HG02840 (cell line): Measurements from ENCODE around the gene OCIAD2.
A peak's percentile ranks its signal among the peaks of the same experiment; 100 is the strongest.
"Not testable (repeated sequence)": the region's sequence is repeated elsewhere in the genome, so short reads cannot be mapped to it uniquely, and the experiment has no call there.

Experiments used
- ATAC-seq: cut with Tn5 transposase; IDR thresholded peaks from one replicate; pipeline ENCODE4 v1.9.1; 2021; ENCODE audit warnings: mild to moderate bottlenecking, moderate library complexity, moderate number of reproducible peaks; ENCODE audit not compliant: unreplicated experiment, low FRiP score

OCIAD2 gene, protein sequence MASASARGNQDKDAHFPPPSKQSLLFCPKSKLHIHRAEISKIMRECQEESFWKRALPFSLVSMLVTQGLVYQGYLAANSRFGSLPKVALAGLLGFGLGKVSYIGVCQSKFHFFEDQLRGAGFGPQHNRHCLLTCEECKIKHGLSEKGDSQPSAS

DNA sequence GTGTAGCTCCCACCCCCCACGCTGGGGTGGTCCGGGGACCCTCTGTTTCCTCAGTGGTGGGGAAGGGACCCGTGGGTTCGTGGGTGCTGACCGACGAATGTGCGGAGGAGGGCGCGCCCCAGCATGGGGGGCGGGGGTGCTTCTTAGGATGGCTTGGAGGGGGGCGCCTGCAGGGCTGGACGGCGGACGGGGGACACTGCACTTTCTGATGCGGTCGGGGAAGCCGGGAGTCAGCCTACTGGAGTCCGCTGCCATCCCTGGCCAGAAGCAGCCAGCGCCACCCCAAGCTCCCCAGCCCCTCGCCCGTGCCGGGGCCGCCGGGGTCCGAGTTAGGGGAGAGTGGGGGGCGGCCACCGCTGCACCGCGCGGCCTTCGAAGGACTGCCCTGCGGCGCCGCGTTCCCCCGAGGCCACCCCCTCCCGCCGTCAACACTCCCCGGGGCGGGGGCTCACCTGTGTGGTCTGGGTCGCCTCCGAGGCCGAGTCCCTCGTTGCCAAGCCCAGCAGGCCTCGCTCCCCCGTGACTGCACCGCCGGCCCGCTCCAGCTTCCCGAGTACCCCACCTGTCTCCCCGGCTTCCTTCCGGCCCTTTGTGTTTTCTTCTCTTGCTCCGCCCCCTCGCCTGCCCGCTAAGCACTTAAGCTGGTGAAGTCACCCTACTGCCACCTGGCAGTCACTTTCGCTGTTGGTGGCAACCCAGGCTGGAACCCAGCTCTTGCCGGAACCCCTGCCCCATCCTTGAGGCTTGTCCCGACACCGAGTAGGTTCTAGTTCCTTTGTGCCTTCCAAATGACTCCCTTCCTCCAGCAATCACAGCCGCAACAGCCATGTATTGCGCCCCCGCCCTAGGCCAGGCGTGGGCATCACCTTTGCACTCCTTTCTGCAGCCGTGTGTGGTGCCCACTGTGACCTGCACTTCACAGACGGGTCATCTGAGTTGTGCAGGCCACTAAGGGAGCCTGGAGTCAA is at the start of gene OCIAD2:
Gene OCIAD2 (minus strand): TSS at position 569 of the 968 bp plus-strand sequence. CDS start 2,225 bp downstream, outside the sequence.
- ATAC-seq, result peak; percentile 93

DNA sequence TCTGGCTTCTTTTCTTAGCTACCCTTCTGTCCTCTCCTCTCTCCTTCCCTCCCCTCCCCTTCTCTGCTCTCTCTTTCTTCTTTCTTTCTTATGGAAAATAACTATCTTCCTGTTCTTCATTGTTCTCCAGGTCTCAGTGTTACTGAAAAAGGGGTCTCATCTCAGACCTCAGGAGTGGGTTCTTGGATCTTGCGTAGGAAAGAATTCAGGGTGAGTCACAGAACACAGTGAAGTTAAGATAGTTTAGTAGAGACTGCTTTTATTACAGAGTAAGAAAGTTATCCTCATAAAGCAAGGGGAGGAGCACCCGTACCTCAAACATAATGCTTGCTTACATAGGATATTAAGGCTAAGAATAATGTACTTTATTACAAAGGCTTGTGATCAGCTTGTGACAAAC is 47.7 kb upstream of the OCIAD2 start:
- no peak for ATAC-seq

DNA sequence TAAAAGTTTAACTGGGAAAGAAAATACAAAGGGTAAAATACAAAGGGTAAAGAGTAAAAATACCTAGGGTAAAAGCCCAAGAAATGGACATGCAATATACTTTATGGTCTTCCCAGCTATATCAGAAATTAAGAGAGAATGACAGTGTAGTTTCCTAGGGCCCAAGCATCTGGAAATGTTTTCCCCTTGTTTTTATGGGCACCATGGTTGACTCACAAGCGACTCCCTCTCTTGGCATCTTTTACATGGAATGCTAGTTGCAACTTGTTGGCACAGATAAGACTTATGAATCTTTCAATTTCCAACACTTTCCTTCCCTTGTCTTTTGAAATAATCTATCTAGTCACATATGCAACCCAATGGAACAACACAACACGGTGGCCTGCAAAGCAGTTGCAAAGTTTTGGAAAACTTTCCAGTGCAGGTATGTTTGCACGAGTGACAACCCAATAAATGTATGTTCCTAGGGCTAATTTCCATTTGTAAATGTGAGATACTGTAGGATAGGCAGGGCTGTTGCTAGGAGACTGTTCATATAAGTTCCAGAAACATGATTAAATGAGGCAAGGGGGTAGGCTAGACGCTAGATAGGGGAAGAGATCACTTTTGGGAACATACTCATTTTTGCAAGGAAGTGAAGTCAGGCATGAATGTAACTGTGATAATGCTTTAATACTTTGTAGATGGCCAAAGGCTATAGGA is 43.1 kb upstream of the OCIAD2 start:
- ATAC-seq, result no peak

DNA sequence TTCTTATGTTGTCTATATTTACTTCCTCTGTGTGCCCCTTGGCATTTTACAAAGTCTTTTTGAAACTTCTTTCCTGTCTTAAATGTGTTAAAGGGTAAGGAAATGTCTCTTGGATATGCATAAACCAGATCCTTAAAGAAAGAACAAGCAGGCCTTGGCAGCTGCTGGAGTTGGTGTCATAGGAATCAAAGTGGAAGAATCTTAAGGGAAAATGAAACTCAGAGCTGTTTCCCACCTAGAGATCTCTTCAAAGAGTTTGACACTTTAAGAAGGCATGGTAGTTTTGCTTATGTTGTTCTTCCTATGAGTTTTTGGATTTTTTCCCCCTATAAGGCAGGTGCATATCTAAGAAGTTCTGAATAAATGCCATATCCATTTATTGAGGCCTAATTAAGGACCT is 42.5 kb upstream of the OCIAD2 start:
- no peak for ATAC-seq

DNA sequence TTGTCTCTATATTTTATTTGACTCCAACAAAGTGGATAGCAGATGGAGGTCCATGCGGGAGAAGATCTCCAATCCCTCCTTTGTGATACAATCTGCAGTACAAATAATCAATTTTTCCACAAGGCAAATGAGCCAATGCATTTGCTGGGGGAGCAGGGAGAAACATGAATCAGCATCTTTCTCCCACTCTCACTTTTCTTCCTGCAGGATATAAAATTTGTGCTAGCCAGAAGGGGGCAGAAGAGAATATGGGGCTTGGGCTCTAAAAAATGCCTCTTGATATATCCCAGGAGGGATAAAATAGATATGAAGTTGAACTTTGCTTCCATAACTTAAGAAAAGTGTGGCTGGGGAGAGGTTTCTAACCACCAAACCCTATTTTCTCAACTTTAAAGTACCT is 41.2 kb upstream of the OCIAD2 start:
- ATAC-seq, result no peak

DNA sequence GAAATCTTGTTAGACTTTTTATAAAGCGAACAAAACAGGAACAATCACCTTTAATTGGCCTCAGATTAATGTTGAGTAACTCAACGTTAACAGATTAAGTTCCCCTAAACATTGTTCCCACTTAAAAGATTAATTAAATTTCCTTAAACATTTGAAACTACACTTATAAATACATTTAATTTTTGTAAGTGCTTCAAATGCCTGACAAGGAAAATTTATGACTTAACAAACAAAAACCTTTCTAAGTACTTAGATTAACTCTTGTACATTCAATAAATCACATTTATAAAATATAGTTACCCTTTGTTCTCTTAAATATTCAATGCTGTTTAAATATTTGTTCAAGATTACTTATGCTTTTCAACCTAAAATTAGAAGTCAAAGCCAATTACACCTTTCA is 39.4 kb upstream of the OCIAD2 start:
- ATAC-seq, result no peak

DNA sequence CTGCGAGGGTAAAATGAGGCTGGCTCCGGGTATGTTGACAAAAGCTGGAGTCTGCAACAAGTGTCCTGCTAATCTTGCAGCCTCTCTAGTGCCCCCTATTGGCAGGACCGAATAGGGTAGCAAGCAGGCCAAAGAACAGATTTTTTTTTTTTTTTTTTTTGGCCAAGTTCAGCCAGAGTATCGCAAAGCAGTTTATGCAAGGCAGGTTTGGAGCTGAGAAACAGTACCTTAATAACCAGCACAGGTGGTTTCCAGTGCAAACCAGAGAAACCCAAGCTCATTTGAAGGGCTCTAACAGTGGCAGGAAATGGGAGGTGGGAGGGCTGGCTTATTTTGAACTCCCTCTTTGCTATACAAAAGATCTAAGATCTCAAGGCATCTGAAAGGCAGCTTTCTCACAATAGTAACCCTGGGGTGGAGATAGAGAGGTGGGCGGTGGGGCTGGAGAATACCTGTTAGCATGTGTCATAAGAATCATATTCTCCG is 38.2 kb upstream of the OCIAD2 start:
- no peak for ATAC-seq

DNA sequence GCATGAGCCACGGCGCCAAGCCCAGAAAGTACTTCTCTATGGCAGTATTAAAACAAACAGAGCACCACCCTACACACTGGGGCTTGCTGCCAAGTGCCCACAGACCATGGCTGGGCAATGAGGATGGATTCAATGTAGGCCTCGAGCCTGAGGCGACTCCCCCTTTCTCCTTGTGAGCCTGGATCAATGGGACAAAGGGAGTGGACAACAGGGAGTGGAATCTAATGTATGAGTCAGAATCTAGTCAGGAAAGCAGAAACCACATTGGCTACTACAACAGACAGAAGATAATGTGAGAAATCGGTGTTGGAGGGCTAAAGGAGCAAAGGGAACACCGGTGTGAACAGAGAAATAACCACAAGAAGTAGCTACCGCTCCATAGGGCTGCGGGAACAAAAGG is 37.7 kb upstream of the OCIAD2 start:
- ATAC-seq, result no peak

DNA sequence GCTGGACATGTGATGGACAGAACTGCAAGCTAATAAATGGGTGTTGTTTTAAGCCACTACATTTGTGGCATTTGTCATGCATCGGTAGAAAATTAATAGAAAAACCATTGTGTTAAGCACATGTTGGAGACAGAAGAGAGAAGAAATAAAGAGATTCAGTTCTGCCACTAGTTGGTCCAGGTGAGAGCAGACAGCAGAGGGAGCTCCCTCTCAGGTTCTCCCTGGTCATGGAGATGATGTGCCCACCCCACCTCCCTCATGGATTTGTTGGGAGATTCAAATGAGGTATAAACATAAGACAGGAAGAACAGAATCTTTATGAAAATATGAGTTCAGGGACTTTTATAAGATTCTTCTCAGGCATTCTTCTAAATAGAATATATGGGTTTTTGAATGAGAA is 36.8 kb upstream of the OCIAD2 start:
- ATAC-seq, result no peak

DNA sequence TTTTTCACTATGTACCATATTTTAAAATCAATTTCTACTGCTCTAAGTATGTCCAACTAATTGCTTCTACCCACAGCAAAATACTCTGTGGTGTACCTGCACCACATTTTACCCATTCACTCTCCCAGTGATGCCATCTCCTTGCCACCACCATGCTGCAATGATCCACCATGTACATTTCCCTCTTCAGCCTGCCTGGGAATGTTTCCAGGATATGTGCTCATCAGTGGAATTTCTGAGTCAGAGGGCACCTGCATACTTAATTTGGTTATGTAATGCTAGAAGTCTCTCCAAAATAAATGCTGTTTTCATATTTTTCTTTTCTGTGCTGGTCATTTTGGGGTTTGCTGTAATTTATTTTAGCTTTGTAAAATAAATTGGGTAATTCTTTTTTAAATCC is 33.2 kb upstream of the OCIAD2 start:
- no peak for ATAC-seq

DNA sequence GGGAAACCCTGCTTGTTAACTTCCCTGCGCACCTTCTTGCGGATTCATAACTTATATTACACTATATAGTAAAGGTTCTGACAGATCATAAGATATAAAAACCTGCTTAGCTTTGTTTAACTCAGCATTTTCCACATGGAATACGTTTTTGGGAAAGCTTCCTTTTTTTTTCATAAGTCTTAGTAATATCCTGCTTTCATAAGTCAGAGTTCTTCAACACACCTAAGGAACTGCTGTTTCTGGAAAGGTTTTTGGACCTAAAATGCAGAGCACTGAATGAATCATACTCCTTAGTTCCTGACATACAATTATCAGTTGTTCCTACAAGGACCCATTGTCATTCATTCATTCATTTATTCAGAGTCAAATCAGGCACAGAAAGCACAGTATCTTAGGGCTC is 32.3 kb upstream of the OCIAD2 start:
- no peak for ATAC-seq

DNA sequence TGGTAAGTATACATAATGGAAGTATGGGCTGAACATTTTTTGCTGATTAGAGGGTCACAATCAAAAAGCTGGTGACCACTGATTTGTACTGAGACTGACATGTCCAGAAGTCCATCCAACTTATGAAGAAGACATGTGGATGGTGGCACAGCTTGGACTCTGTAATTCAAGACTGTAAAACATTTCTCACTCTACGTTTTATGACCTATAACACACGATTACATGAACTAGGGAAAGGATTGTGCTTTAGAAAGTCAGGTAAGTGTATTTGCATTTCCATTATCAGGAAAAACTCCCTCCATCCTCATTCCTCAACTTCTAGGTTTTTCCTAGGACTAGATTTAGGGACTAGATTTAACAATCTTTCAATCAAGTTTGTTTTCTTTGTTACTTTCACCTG is 30.5 kb upstream of the OCIAD2 start:
- no peak for ATAC-seq

DNA sequence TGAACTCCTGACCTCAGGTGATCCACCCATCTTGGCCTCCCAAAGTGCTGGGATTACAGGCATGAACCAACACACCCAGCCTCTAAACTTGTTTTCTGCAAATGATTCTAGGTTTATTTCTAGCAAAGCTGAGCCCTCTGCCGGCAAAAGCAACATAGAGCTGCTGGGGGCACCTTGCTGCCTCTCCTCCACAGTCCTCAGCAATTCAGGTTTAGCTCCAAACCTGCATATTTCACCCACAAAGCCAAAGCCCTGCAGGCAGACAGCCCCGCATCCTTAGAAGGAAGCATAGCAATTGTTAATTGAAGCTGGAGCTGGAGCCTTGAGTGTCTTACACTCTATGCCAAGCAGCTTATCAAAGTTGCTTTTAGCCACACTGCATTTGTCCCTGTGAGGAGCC is 24.9 kb upstream of the OCIAD2 start:
- no peak for ATAC-seq

DNA sequence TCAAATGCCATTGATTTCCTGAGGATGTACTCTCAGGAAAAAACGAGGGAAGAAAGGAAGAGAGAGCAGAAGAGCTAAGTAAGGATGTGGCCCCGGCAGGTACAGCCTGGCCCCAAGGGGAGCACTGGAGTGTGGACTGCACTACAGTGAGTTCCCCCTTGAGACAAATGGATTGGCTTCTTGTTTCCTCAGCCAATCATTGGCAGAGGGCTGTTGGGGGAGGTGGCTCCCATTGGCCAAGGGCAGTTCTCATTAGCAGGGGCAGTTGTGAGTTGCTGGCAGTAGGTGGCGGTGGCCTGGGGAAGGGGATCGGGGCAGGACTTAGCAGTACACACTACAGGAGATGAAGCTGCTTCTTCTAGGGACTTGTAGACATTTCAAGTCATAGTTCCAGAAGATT is 24.1 kb upstream of the OCIAD2 start:
- ATAC-seq, result no peak

DNA sequence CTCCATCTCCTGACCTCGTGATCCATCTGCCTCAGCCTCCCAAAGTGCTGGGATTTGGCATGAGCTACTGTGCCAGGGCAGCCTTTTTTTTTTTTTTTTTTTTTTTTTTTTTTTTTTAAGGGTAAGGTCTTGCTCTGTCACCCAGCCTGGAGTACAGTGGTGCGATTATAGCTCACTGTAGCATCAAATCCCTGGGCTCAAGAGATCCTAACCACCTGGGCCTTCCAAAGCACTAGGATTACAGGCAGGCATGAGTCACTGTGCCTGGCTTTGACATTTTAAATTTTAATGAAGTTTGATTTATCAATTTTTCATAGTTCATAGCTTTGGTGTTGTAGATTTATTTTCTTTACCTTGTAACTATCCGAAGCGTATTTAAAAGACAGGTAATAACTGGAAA is 17.8 kb upstream of the OCIAD2 start:
- no peak for ATAC-seq

DNA sequence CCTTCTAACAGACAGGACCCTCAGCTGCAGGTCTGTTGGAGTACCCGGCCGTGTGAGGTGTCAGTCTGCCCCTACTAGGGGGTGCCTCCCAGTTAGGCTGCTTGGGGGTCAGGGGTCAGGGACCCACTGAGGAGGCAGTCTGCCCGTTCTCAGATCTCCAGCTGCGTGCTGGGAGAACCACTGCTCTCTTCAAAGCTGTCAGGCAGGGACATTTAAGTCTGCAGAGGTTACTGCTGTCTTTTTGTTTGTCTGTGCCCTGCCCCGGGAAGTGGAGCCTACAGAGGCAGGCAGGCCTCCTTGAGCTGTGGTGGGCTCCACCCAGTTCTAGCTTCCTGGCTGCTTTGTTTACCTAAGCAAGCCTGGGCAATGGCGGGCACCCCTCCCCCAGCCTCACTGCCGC is 16.5 kb upstream of the OCIAD2 start:
- ATAC-seq, result not testable (repeated sequence)

DNA sequence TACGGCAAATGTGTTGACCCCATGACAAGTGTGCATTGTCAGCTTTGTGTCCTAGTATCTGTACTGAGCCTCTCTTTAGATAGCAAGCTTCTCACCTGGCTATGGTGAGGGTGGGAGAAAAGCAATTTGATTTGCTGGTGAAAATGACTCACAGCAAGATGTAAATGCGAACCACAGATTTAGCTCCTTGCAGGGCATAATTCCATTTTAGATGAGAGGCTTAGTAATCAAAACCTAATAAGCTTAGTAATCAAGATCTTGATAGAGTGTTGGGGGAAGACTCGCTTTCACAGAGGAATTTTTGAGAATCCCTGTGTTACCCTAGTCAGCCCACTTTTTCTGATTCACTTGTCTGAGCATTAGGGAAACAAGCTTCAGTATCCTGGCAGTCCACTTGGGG is 7.7 kb upstream of the OCIAD2 start:
- ATAC-seq, result no peak

DNA sequence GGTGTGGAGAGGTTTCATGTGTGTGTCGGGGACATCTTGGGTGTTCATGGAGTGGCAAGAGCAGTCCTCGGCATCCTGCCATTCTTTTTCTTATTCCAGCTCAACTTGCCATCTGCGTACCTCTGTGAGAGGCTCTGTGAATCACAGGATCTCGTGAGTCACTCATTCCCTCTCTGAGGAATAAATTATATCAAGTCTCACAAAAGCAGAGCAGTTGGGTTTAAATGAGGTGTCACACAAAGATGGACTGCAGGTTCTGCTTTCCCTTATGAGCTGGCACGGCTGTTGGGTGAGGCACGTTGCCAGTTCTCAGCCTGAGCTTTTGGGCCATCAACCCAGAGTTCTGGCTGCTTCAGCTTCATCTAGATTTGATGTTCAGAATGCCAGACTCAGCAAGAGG is 6.8 kb upstream of the OCIAD2 start:
- no peak for ATAC-seq

DNA sequence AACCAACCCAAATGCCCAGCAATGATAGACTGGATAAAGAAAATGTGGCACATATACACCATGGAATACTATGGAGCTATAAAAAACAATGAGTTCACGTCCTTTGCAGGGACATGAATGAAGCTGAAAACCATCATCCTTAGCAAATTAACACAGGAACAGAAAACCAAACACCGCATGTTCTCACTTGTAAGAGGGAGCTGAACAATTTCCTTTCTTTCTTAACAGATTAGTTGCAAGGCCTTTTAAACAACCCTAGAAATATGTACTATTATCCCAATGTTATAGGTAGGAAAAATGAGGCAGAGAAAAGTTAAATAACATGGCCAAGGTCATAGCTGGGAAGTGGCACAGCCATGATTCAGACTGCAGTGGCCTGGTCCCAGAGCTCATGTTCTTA is 5.8 kb upstream of the OCIAD2 start:
- no peak for ATAC-seq

DNA sequence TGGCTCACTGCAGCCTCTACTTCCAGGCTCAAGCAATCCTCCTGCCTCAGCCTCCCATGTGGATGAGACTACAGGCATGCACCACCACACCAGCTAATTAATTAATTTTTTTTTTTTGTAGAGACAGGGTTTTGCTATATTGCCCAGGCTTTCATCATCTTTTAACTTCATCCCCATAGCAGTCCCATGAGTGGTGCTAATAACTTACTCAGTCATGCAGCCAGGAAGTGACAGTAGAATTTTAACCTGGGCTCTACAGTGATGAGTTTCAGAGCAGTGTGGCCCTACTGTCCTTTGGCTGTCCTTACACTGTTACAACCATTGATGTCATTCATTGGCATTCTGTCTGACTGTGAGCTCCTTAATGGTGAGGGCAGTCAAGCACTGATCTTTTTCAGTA is 3.9 kb upstream of the OCIAD2 start:
- no peak for ATAC-seq

DNA sequence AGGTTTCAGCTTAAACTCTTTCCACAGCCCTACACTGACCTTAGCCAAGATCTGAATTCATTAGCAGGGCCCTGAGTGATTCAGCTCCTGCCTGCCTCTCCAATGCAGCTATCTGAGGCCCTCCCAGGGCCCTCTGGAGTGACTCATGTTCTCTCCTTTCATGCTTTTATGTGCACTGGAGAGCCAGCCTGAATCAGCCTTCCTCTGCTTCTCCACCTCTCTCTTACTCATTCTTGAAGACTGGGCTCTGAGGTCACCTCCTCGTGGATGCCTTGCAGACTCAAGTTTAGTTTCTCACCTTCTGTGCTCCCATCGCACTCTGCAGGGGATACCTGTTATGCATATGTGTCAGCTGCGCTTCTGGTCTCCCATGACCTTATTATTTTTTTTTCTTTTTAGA is 3.1 kb upstream of the OCIAD2 start:
- ATAC-seq, result no peak
